ENCODE measurements around the gene PDGFA. TPM values are rescaled to one million over a fixed set of nuclear protein-coding genes. Genes with fewer than 3 reads are reported as not detected.
A peak's percentile ranks its signal among the peaks of the same experiment; 100 is the strongest.

The PDGFA gene
- total and polyA plus RNA-seq, 3 donors from 2014 or later: 7.2 to 13.8 (median 13.8) TPM

GRCh38 chr7:556837-557557, 37.4 kb upstream of the PDGFA start:
- WGBS, 2 donors: 88 to 91% methylated on average over 29 to 32 of the region's 32 CpGs
- TF ChIP-seq CTCF (IDR thresholded peaks at IDR 0.05) (no peak), POLR2A (IDR thresholded peaks at IDR 0.05) (no peak)
- Histone ChIP-seq H3K27ac (peak overlapping the region in 1 of 2 donors; percentile 24), H3K36me3 (ENCODE audit: low read depth, missing control alignments) (no peaks in the 10 kb centered on the region), H3K27me3 (no peaks in the 10 kb centered on the region), H3K4me1 (peaks cover 11% of the 10 kb centered on the region), H3K4me3 (no peak overlapping the region), H3K9me3 (no peaks in the 10 kb centered on the region)
- intact Hi-C loops (cut with DNase I; ENCODE audit: low total_unique reads): no loop called here
- no peak for DNase-seq

GRCh38 chr7:556291-556826, 36.7 kb upstream of the PDGFA start:
- Histone ChIP-seq H3K27ac (no peak overlapping the region), H3K9me3 (no peaks in the 10 kb centered on the region), H3K4me3 (no peak overlapping the region), H3K4me1 (peaks cover 5% of the 10 kb centered on the region), H3K36me3 (ENCODE audit: low read depth, missing control alignments) (no peaks in the 10 kb centered on the region), H3K27me3 (no peaks in the 10 kb centered on the region)
- no peak for DNase-seq
- WGBS, 2 donors: 91 to 92% methylated on average over 24 to 30 of the region's 30 CpGs
- TF ChIP-seq POLR2A (IDR thresholded peaks at IDR 0.05) (no peak), CTCF (IDR thresholded peaks at IDR 0.05) (no peak)
- intact Hi-C loops (cut with DNase I; ENCODE audit: low total_unique reads): no loop called here

- no peaks in the 10 kb centered on the region for H3K9me3 ChIP-seq
- DNase-seq: no peak
- 93 to 97% methylated on average over 14 to 18 of the region's 18 CpGs for WGBS, 2 donors
- no peak overlapping the region for H3K4me3 ChIP-seq
- H3K4me1 ChIP-seq: no peaks in the 10 kb centered on the region
- intact Hi-C loops (cut with DNase I; ENCODE audit: low total_unique reads): no loop called here
- no peaks in the 10 kb centered on the region for H3K36me3 ChIP-seq (ENCODE audit: low read depth, missing control alignments)
- no peak overlapping the region for H3K27ac ChIP-seq
- no peak for TF ChIP-seq POLR2A (IDR thresholded peaks at IDR 0.05)
- no peak for TF ChIP-seq CTCF (IDR thresholded peaks at IDR 0.05)
- H3K27me3 ChIP-seq: no peaks in the 10 kb centered on the region
These were observed 36.0 kb upstream of the PDGFA start for GRCh38 chr7:555551-556160.

- no peak for DNase-seq
- Histone ChIP-seq H3K36me3 (ENCODE audit: low read depth, missing control alignments) (no peaks in the 10 kb centered on the region), H3K4me1 (no peaks in the 10 kb centered on the region), H3K9me3 (no peaks in the 10 kb centered on the region), H3K27ac (no peak overlapping the region), H3K27me3 (no peaks in the 10 kb centered on the region), H3K4me3 (no peak overlapping the region)
- no peak for TF ChIP-seq POLR2A (IDR thresholded peaks at IDR 0.05)
- no peak for TF ChIP-seq CTCF (IDR thresholded peaks at IDR 0.05)
- intact Hi-C loops (cut with DNase I; ENCODE audit: low total_unique reads): no loop called here
- 92% methylated on average over 18 of the region's 18 CpGs; no CpG with 5 or more reads in 1 of the 2 donors for WGBS, 2 donors
These were observed 34.0 kb upstream of the PDGFA start for GRCh38 chr7:553636-554111.
